Karpas-422 (cell line): ENCODE measurements around the gene EIF5A. TPM values are rescaled to one million over a fixed set of nuclear protein-coding genes. Genes with fewer than 3 reads are reported as not detected.
A peak's percentile ranks its signal among the peaks of the same experiment; 100 is the strongest.

Experiments used
- DNase-seq: peaks from one replicate; pipeline ENCODE4 v3.0.0-alpha.2; 2015
- H2AFZ ChIP-seq: fragments of 200-600 bp; sonication (generic); 2 replicates; pipeline ENCODE4 v1.6.1; 2014; ENCODE audit warnings: antibody characterized with exemption, low read length, mixed read lengths
- H3K27ac ChIP-seq: fragments of 200-600 bp; sonication (generic); 2 replicates; pipeline ENCODE4 v1.5.1; 2014; ENCODE audit warnings: mild to moderate bottlenecking, low read length, moderate library complexity
- H3K27me3 ChIP-seq: fragments of 200-600 bp; sonication (generic); 2 replicates; pipeline ENCODE4 v1.6.1; 2014; ENCODE audit warnings: low read length, mixed read lengths
- H3K36me3 ChIP-seq: fragments of 200-600 bp; sonication (generic); 2 replicates; pipeline ENCODE4 v1.6.1; 2014; ENCODE audit warnings: low read length, mixed read lengths; ENCODE audit not compliant: insufficient read depth
- H3K4me1 ChIP-seq: fragments of 200-600 bp; sonication (generic); 2 replicates; pipeline ENCODE4 v1.6.1; 2014; ENCODE audit warnings: mild to moderate bottlenecking, low read length, mixed read lengths
- H3K4me2 ChIP-seq: fragments of 200-600 bp; sonication (generic); 2 replicates; pipeline ENCODE4 v1.6.1; 2014; ENCODE audit warnings: low read length, low read depth, mild to moderate bottlenecking; ENCODE audit not compliant: poor library complexity, severe bottlenecking
- H3K4me3 ChIP-seq: fragments of 200-600 bp; sonication (generic); 2 replicates; pipeline ENCODE4 v1.5.1; 2014; ENCODE audit warnings: mild to moderate bottlenecking, antibody characterized with exemption, low read length, mixed read lengths
- H3K79me2 ChIP-seq: fragments of 200-600 bp; sonication (generic); 2 replicates; pipeline ENCODE4 v1.6.1; 2014; ENCODE audit warnings: mild to moderate bottlenecking, low read length, mixed read lengths
- H3K9ac ChIP-seq: fragments of 200-600 bp; sonication (generic); 2 replicates; pipeline ENCODE4 v1.6.0; 2014; ENCODE audit warnings: low read length
- H3K9me2 ChIP-seq: fragments of 200-600 bp; sonication (generic), shearing (Covaris generic); replicated peaks from 2 replicates; pipeline ENCODE4 v1.6.0; 2014; ENCODE audit warnings: mild to moderate bottlenecking, low read length, moderate library complexity; ENCODE audit not compliant: insufficient read depth
- H3K9me3 ChIP-seq: fragments of 300-700, 200-600 bp; sonication (generic); 2 replicates; pipeline ENCODE4 v1.6.1; 2014; ENCODE audit warnings: low read length, mixed read lengths
- H4K20me1 ChIP-seq: fragments of 200-600 bp; sonication (generic); 2 replicates; pipeline ENCODE4 v1.6.1; 2014; ENCODE audit warnings: mild to moderate bottlenecking, antibody characterized with exemption, low read length, low read depth; ENCODE audit not compliant: insufficient read depth
- total RNA-seq: library from RNA; depleted of rRNA; stranded (reverse); fragments of >200 nt; shearing (Covaris generic); gene quantifications from 2 replicates; pipeline ENCODE4 v1.2.3, GENCODE V29; 2014; ENCODE audit warnings: low replicate concordance

The EIF5A gene
- total RNA-seq, 1 experiment from 2014 or later: 231 TPM

GRCh38 chr17:7292729-7293128, 14.7 kb upstream of the EIF5A start:
- H3K27me3 ChIP-seq: no peaks in the 10 kb centered on the region
- no peaks in the 10 kb centered on the region for H3K79me2 ChIP-seq
- no peak overlapping the region for H3K4me2 ChIP-seq
- no peak overlapping the region for H3K27ac ChIP-seq
- peaks cover 4% of the 10 kb centered on the region for H3K4me1 ChIP-seq
- H3K36me3 ChIP-seq: no peaks in the 10 kb centered on the region
- H4K20me1 ChIP-seq: no peaks in the 10 kb centered on the region
- no peaks in the 10 kb centered on the region for H3K9me3 ChIP-seq
- H2AFZ ChIP-seq: no peak overlapping the region
- no peak for DNase-seq
- no peak overlapping the region for H3K4me3 ChIP-seq
- no peaks in the 10 kb centered on the region for H3K9me2 ChIP-seq
- no peak overlapping the region for H3K9ac ChIP-seq

- H3K4me1 ChIP-seq: peaks cover 4% of the 10 kb centered on the region
- no peaks in the 10 kb centered on the region for H3K79me2 ChIP-seq
- no peak overlapping the region for H3K9ac ChIP-seq
- H3K4me2 ChIP-seq: no peak overlapping the region
- H3K27ac ChIP-seq: no peak overlapping the region
- H2AFZ ChIP-seq: no peak overlapping the region
- no peaks in the 10 kb centered on the region for H3K27me3 ChIP-seq
- no peaks in the 10 kb centered on the region for H3K9me2 ChIP-seq
- H3K36me3 ChIP-seq: no peaks in the 10 kb centered on the region
- no peak for DNase-seq
- H4K20me1 ChIP-seq: no peaks in the 10 kb centered on the region
- no peak overlapping the region for H3K4me3 ChIP-seq
- H3K9me3 ChIP-seq: no peaks in the 10 kb centered on the region
Measured at GRCh38 chr17:7293159-7293558, 14.3 kb upstream of the EIF5A start.

- H3K4me3 ChIP-seq: no peak overlapping the region
Measured at GRCh38 chr17:7293816-7294613, 13.4 kb upstream of the EIF5A start.

GRCh38 chr17:7294614-7295153, 12.7 kb upstream of the EIF5A start, which contains the start of gene YBX2:
YBX2 (minus strand) TSS chr17:7294639; CDS start chr17:7294500, 139 bp downstream.
- H3K27me3 ChIP-seq: no peaks in the 10 kb centered on the region

More at GRCh38 chr17:7293816-7294613, 13.4 kb upstream of the EIF5A start:
- no peak for DNase-seq
- H3K79me2 ChIP-seq: no peaks in the 10 kb centered on the region
- H3K27me3 ChIP-seq: no peaks in the 10 kb centered on the region
- H3K9ac ChIP-seq: no peak overlapping the region
- no peak overlapping the region for H3K27ac ChIP-seq
- H3K9me3 ChIP-seq: no peaks in the 10 kb centered on the region
- no peaks in the 10 kb centered on the region for H4K20me1 ChIP-seq
- no peak overlapping the region for H3K4me2 ChIP-seq
- no peaks in the 10 kb centered on the region for H3K36me3 ChIP-seq
- H3K9me2 ChIP-seq: no peaks in the 10 kb centered on the region
- H2AFZ ChIP-seq: no peak overlapping the region
- H3K4me1 ChIP-seq: peaks cover 4% of the 10 kb centered on the region

GRCh38 chr17:7295230-7296180, 11.9 kb upstream of the EIF5A start:
- no peaks in the 10 kb centered on the region for H4K20me1 ChIP-seq
- H3K9me3 ChIP-seq: no peaks in the 10 kb centered on the region
- peak overlapping the region; percentile 37; the same call in 1 of the 2 replicates for H3K9ac ChIP-seq
- no peaks in the 10 kb centered on the region for H3K36me3 ChIP-seq
- H3K4me2 ChIP-seq: peak overlapping the region; percentile 48
- H3K9me2 ChIP-seq: no peaks in the 10 kb centered on the region
- no peak overlapping the region for H2AFZ ChIP-seq
- H3K4me1 ChIP-seq: peaks cover 4% of the 10 kb centered on the region
- no peak overlapping the region for H3K27ac ChIP-seq
- H3K27me3 ChIP-seq: no peaks in the 10 kb centered on the region
- H3K4me3 ChIP-seq: no peak overlapping the region
- no peaks in the 10 kb centered on the region for H3K79me2 ChIP-seq
- DNase-seq: no peak

More at GRCh38 chr17:7294614-7295153, 12.7 kb upstream of the EIF5A start, which contains the start of gene YBX2:
- DNase-seq: peak; percentile 46
- Histone ChIP-seq H2AFZ (no peak within 1 kb of the TSS), H3K4me1 (peaks cover 4% of the 10 kb centered on the region), H3K9me2 (no peaks in the 10 kb centered on the region), H3K36me3 (no peaks in the 10 kb centered on the region), H3K4me3 (no peak within 1 kb of the TSS), H3K27ac (no peak within 1 kb of the TSS), H3K9ac (no peak within 1 kb of the TSS), H3K4me2 (no peak within 1 kb of the TSS), H3K79me2 (no peaks in the 10 kb centered on the region), H3K9me3 (no peaks in the 10 kb centered on the region), H4K20me1 (no peaks in the 10 kb centered on the region)

- H3K36me3 ChIP-seq: no peaks in the 10 kb centered on the region
- peak overlapping the region; percentile 48 for H3K4me2 ChIP-seq
- no peaks in the 10 kb centered on the region for H4K20me1 ChIP-seq
- H3K4me3 ChIP-seq: no peak overlapping the region
- H3K9ac ChIP-seq: peak overlapping the region; percentile 37; the same call in 1 of the 2 replicates
- H3K27ac ChIP-seq: no peak overlapping the region
- no peaks in the 10 kb centered on the region for H3K79me2 ChIP-seq
- H3K9me3 ChIP-seq: no peaks in the 10 kb centered on the region
- H3K9me2 ChIP-seq: no peaks in the 10 kb centered on the region
- H3K4me1 ChIP-seq: peaks cover 4% of the 10 kb centered on the region
- peak; percentile 90 for DNase-seq
- no peaks in the 10 kb centered on the region for H3K27me3 ChIP-seq
- peak overlapping the region; percentile 13; the same call in 1 of the 2 replicates for H2AFZ ChIP-seq
Measured at GRCh38 chr17:7296189-7296861, 11.1 kb upstream of the EIF5A start.

- Histone ChIP-seq H3K27ac (no peak overlapping the region), H3K4me1 (peaks cover 10% of the 10 kb centered on the region), H2AFZ (no peak overlapping the region), H3K79me2 (peaks cover 18% of the 10 kb centered on the region), H3K9me3 (no peaks in the 10 kb centered on the region), H3K9me2 (no peaks in the 10 kb centered on the region), H3K9ac (no peak overlapping the region), H4K20me1 (peaks cover 10% of the 10 kb centered on the region), H3K4me3 (no peak overlapping the region), H3K4me2 (no peak overlapping the region), H3K36me3 (peaks cover 11% of the 10 kb centered on the region), H3K27me3 (no peaks in the 10 kb centered on the region)
- DNase-seq: no peak
Measured at GRCh38 chr17:7304179-7304578, 3.2 kb upstream of the EIF5A start.
